GM12878 (cell line): ENCODE measurements around the gene LSAMP. TPM values are rescaled to one million over a fixed set of nuclear protein-coding genes. Genes with fewer than 3 reads are reported as not detected.
"Not testable (repeated sequence)": the region's sequence is repeated elsewhere in the genome, so short reads cannot be mapped to it uniquely, and the experiment has no call there.

Source experiments
- ATAC-seq: fragments of 200-7000 bp; cut with Tn5 transposase; 3 replicates; pipeline ENCODE4 v1.9.1; 2020; ENCODE audit warnings: mild to moderate bottlenecking, moderate library complexity
- BruUV-seq: library from RNA; stranded (reverse); fragments of 400-500 nt; replicated peaks from 2 replicates; lab custom pipeline; 2021; lab: Mats Ljungman, UMichigan
- CTCF ChIA-PET: fragments of 300-600 bp; sonication (Branson Sonifier 250); formaldehyde crosslinking; extraction: SDS; loops from one replicate; lab custom pipeline; 2021; ENCODE audit warnings: inconsistent platforms; lab: Yijun Ruan, JAX
- POLR2A ChIA-PET: fragments of 350-600 bp; formaldehyde crosslinking; extraction: SDS; loops from one replicate; lab custom pipeline; 2021; ENCODE audit warnings: inconsistent platforms; lab: Charles Lee
- RAD21 ChIA-PET: fragments of 300-600 bp; sonication (Branson Sonifier 250); formaldehyde crosslinking; loops from one replicate; lab custom pipeline; 2023; ENCODE audit warnings: antibody characterized with exemption; ENCODE audit not compliant: unreplicated experiment; lab: Charles Lee
- SMC1A ChIA-PET: fragments of 300-600 bp; sonication (Branson Sonifier 250); formaldehyde crosslinking; loops from one replicate; lab custom pipeline; 2023; ENCODE audit not compliant: unreplicated experiment, uncharacterized antibody; lab: Charles Lee
- DNase-seq: peaks from one replicate; pipeline ENCODE4 v3.0.0-alpha.2; 2011; ENCODE audit warnings: low read depth, low spot score
- FAIRE-seq: peaks from 3 replicates; lab custom pipeline; 2011; peaks lifted over from hg19 to GRCh38; lab: Jason Lieb, UNC
- H2AFZ ChIP-seq: 2 replicates; pipeline ENCODE4 v1.6.0; 2011; ENCODE audit warnings: low read depth, low read length, control low read depth; ENCODE audit not compliant: control insufficient read depth
- H3K27ac ChIP-seq: 2 replicates; pipeline ENCODE4 v1.5.1; 2011; ENCODE audit warnings: control low read depth; ENCODE audit not compliant: control insufficient read depth, insufficient read depth
- H3K27me3 ChIP-seq, 2 experiments: replicated peaks in 1 of 2; 2 replicates each; pipeline versions ENCODE4 v1.6.0 to v1.6.1; 2011; ENCODE audit warnings: low read length in 1 of 2; ENCODE audit not compliant: control insufficient read depth in 2 of 2, insufficient read depth in 2 of 2
- H3K36me3 ChIP-seq, 2 experiments: 2 replicates each; pipeline ENCODE4 v1.5.1; 2011; ENCODE audit warnings: low read length in 1 of 2; ENCODE audit not compliant: control insufficient read depth in 2 of 2, insufficient read depth in 2 of 2
- H3K4me1 ChIP-seq: 2 replicates; pipeline ENCODE4 v1.6.1; 2011; ENCODE audit warnings: mild to moderate bottlenecking, low read length, moderate library complexity, mixed read lengths; ENCODE audit not compliant: control insufficient read depth, insufficient read depth
- H3K4me2 ChIP-seq: 2 replicates; pipeline ENCODE4 v1.6.0; 2011; ENCODE audit warnings: control low read depth; ENCODE audit not compliant: control insufficient read depth, insufficient read depth
- H3K4me3 ChIP-seq: fragments of 200-600 bp; sonication (generic); 2 replicates; pipeline ENCODE4 v1.5.1; 2016
- H3K79me2 ChIP-seq: 2 replicates; pipeline ENCODE4 v1.6.0; 2011; ENCODE audit warnings: low read length; ENCODE audit not compliant: control insufficient read depth, insufficient read depth
- H3K9ac ChIP-seq: 2 replicates; pipeline ENCODE4 v1.8.0; 2011; ENCODE audit warnings: low read length, control low read depth, mixed read lengths; ENCODE audit not compliant: control insufficient read depth, insufficient read depth
- H3K9me3 ChIP-seq: replicated peaks from 3 replicates; pipeline ENCODE4 v1.5.1; 2011; ENCODE audit warnings: mild to moderate bottlenecking, low read length; ENCODE audit not compliant: control insufficient read depth, insufficient read depth
- H4K20me1 ChIP-seq: 2 replicates; pipeline ENCODE4 v1.6.0; 2011; ENCODE audit not compliant: control insufficient read depth, insufficient read depth
- ASH2L ChIP-seq: fragments of 300-600, 200-600 bp; sonication (generic); IDR thresholded peaks from 2 replicates; pipeline ENCODE4 v1.6.1; 2017; ENCODE audit warnings: low read depth, mild to moderate bottlenecking, borderline replicate concordance
- BMI1 ChIP-seq: fragments of 450-650 bp; IDR thresholded peaks from 2 replicates; pipeline ENCODE4 v1.6.1; 2016; ENCODE audit warnings: mild to moderate bottlenecking, moderate library complexity, borderline replicate concordance
- CBX3 ChIP-seq: fragments of 200-600 bp; sonication (generic); IDR thresholded peaks from 2 replicates; pipeline ENCODE4 v1.6.1; 2016; ENCODE audit warnings: low read depth, borderline replicate concordance
- CEBPB ChIP-seq, 2 experiments: fragments of 150-350 bp in 1 of 2; IDR thresholded peaks; 2 replicates each; pipeline ENCODE4 v1.6.1; 2012 to 2014; ENCODE audit warnings: low read depth in 2 of 2, low read length in 2 of 2, borderline replicate concordance in 1 of 2, inconsistent platforms in 1 of 2
- EED ChIP-seq: sonication (generic); IDR thresholded peaks from 2 replicates; pipeline ENCODE4 v1.6.1; 2016; ENCODE audit warnings: antibody characterized with exemption, low read depth
- FOS ChIP-seq: IDR thresholded peaks from 3 replicates; pipeline ENCODE4 v1.6.1; 2011; ENCODE audit warnings: borderline replicate concordance; ENCODE audit not compliant: insufficient read length; ENCODE audit errors: extremely low read depth
- FOXK2 ChIP-seq: fragments of 450-650 bp; IDR thresholded peaks from 2 replicates; pipeline ENCODE4 v1.6.1; 2017; ENCODE audit warnings: mild to moderate bottlenecking, moderate library complexity
- HDAC6 ChIP-seq: fragments of 200-600 bp; sonication (generic); IDR thresholded peaks from one replicate; pipeline ENCODE4 v1.8.0; 2017; ENCODE audit warnings: antibody characterized with exemption; ENCODE audit not compliant: unreplicated experiment
- LARP7 ChIP-seq: fragments of 450-650 bp; IDR thresholded peaks from 2 replicates; pipeline ENCODE4 v1.6.1; 2017; ENCODE audit warnings: mild to moderate bottlenecking
- MAX ChIP-seq: IDR thresholded peaks from 2 replicates; pipeline ENCODE4 v1.6.1; 2012; ENCODE audit warnings: low read depth, low read length, improper control_type of control experiment
- NBN ChIP-seq: fragments of 450-650 bp; IDR thresholded peaks from 2 replicates; pipeline ENCODE4 v1.6.1; 2016
- NKRF ChIP-seq: fragments of 450-650 bp; conservative IDR thresholded peaks from 2 replicates; pipeline ENCODE4 v1.6.1; 2017; ENCODE audit warnings: mild to moderate bottlenecking, moderate library complexity
- PAX8 ChIP-seq: fragments of 450-650 bp; IDR thresholded peaks from 2 replicates; pipeline ENCODE4 v1.6.1; 2017; ENCODE audit warnings: mild to moderate bottlenecking, moderate library complexity
- POLR2AphosphoS2 ChIP-seq: IDR thresholded peaks from 2 replicates; pipeline ENCODE4 v1.6.1; 2011; ENCODE audit warnings: low read depth, mild to moderate bottlenecking, low read length, improper control_type of control experiment, moderate library complexity
- SMC3 ChIP-seq: IDR thresholded peaks from 2 replicates; pipeline ENCODE4 v1.6.1; 2011; ENCODE audit warnings: low read length, improper control_type of control experiment, borderline replicate concordance
- USF1 ChIP-seq: IDR thresholded peaks from 2 replicates; pipeline ENCODE4 v1.6.1; 2011; ENCODE audit warnings: borderline replicate concordance, low read depth, mild to moderate bottlenecking, moderate library complexity, mixed read lengths, low read length; ENCODE audit not compliant: insufficient read depth; ENCODE audit errors: extremely low read length
- WGBS: methylation state at CpG from one replicate; pipeline ENCODE4 v1.1.6; 2016; ENCODE audit warnings: low lambda C conversion rate; ENCODE audit not compliant: insufficient replicate concordance, insufficient coverage; ENCODE audit errors: missing lambda C conversion rate; 5-methylcytosine and 5-hydroxymethylcytosine counted together
- in situ Hi-C: fragments of 300-500 bp; cut with MboI; formaldehyde crosslinking; loops from 9 replicates; pipeline ENCODE4 v1.14.3; 2018; ENCODE audit warnings: mixed read lengths
- intact Hi-C: fragments of 100-400 bp; cut with micrococcal nuclease; formaldehyde crosslinking; loops from one replicate; pipeline ENCODE4 v1.14.2; 2022; ENCODE audit not compliant: unreplicated experiment
- polyA plus RNA-seq, 11 experiments: library from polyadenylated mRNA; depleted of rRNA in 4 of 11; unstranded in 6 of 11; stranded (reverse) in 5 of 11; fragments of >200 nt; fragmentation: Nextera tagmentation in 4 of 11; fragmentation: Illumina TruSeq in 1 of 11; extraction: Ambion mirVana in 4 of 11; extraction: Trizol in 1 of 11; gene quantifications; 1 replicate in 1 of 11; 2 replicates in 10 of 11; pipeline versions ENCODE4 v1.2.1 to v1.2.3, GENCODE V29; 2011 to 2016; ENCODE audit warnings: inconsistent platforms in 2 of 11, missing spikeins in 2 of 11, low read depth in 1 of 11
- total RNA-seq, 4 experiments: library from RNA; depleted of rRNA in 3 of 4; stranded (reverse); fragments of >200 nt in 3 of 4; fragmentation: Illumina TruSeq in 1 of 4; extraction: Trizol in 1 of 4; gene quantifications; 2 replicates each; pipeline versions ENCODE4 v1.2.1 to v1.2.3, GENCODE V29; 2013 to 2021

The LSAMP gene
- total and polyA plus RNA-seq, 10 of the 15 experiments (the other 5 are each of a cell fraction or from before 2014, with no cell fraction given): 2.0 to 12.7 (median 6.5) TPM

- intact Hi-C loops (no loop called here), in situ Hi-C loops (no loop called here)
- ATAC-seq: no peak
- ChIA-PET SMC1A (no interaction called here), RAD21 (no interaction called here), POLR2A (no interaction called here), CTCF (no interaction called here)
- Histone ChIP-seq H2AFZ (no peak overlapping the region), H4K20me1 (no peaks in the 10 kb centered on the region), H3K36me3 (no peaks in the 10 kb centered on the region), H3K79me2 (no peaks in the 10 kb centered on the region), H3K27ac (no peak overlapping the region), H3K27me3 (no peaks in the 10 kb centered on the region), H3K4me2 (no peak overlapping the region), H3K4me1 (no peaks in the 10 kb centered on the region), H3K9me3 (no peaks in the 10 kb centered on the region), H3K4me3 (no peak overlapping the region), H3K9ac (no peak overlapping the region)
- DNase-seq: no peak
- FAIRE-seq: no peak
- no TSS peak for BruUV-seq
- TF ChIP-seq HDAC6: no peak
- no peak for TF ChIP-seq USF1
- TF ChIP-seq CEBPB (IDR thresholded peaks at IDR 0.05; ENCODE audit: borderline replicate concordance in 1 of 2, low read depth in 2 of 2, low read length in 2 of 2): no peak
- TF ChIP-seq LARP7: no peak
- TF ChIP-seq POLR2AphosphoS2: no peak
- TF ChIP-seq FOXK2: no peak
- TF ChIP-seq FOS: no peak
- no peak for TF ChIP-seq CBX3
- TF ChIP-seq NKRF: no peak
- TF ChIP-seq MAX: no peak
- no peak for TF ChIP-seq NBN
- TF ChIP-seq ASH2L: no peak
- TF ChIP-seq EED: no peak
- no peak for TF ChIP-seq BMI1
- TF ChIP-seq PAX8: no peak
- no peak for TF ChIP-seq SMC3
- 89% methylated on average over 1 of the region's 1 CpG for WGBS
Observed at GRCh38 chr3:116077059-116077458, 368.2 kb downstream of the LSAMP start.

GRCh38 chr3:116070516-116071278 is 374.6 kb downstream of the LSAMP start:
- H3K79me2 ChIP-seq, ATAC-seq, H3K4me1 ChIP-seq, H2AFZ ChIP-seq, in situ Hi-C loops, H3K9me3 ChIP-seq, FAIRE-seq, H4K20me1 ChIP-seq, CTCF ChIA-PET, H3K27me3 ChIP-seq, DNase-seq, H3K4me3 ChIP-seq, H3K9ac ChIP-seq, intact Hi-C loops, H3K27ac ChIP-seq, POLR2A ChIA-PET, H3K36me3 ChIP-seq, H3K4me2 ChIP-seq, BruUV-seq, RAD21 ChIA-PET: not testable (repeated sequence)
- SMC1A ChIA-PET: interaction anchor here (2.3 kb wide), 1 partner anchor 11 kb away, joined by 5 read pairs; no protein-coding TSS in a partner anchor
- 60% methylated on average over 8 of the region's 8 CpGs for WGBS
